Fibroblast of skin of left biceps (primary cell): ENCODE data around the gene THSD7B.
A peak's percentile ranks its signal among the peaks of the same experiment; 100 is the strongest.

ENCODE experiments used
- DNase-seq, 2 experiments: peaks; one replicate each; pipeline ENCODE4 v3.0.0-alpha.2; 2013; ENCODE audit warnings: low read depth in 2 of 2

Gene THSD7B

GRCh38 chr2:137367361-137367760, 602.0 kb downstream of the THSD7B start:
- DNase-seq = no peak

- no peak for DNase-seq
Observed at GRCh38 chr2:137369106-137369505, 603.8 kb downstream of the THSD7B start.

DNA sequence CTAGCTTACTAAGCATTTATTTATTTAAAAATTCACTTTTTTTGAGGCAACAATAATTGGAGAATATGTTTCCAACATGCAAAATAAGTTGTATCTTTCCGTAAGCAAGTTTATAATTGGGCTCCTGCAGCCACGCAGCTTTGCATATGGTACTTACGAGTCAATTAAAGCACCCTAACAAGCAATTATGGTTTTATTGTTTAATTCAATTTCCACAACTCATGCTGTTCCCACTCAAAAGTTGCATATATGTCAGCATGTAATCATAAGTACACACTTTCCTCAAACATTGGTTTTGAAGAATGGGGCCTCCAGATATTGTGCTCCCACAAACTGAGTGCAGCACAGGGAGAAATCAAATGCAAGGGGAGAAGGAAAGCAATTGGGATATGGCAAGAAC, 613.8 kb downstream of the THSD7B start:
- no peak for DNase-seq

GRCh38 chr2:137380610-137381009, 615.3 kb downstream of the THSD7B start:
- DNase-seq = no peak

GRCh38 chr2:137381731-137382130, 616.4 kb downstream of the THSD7B start:
- DNase-seq = no peak

- DNase-seq = no peak
Observed at GRCh38 chr2:137383391-137383790, 618.0 kb downstream of the THSD7B start.

DNA sequence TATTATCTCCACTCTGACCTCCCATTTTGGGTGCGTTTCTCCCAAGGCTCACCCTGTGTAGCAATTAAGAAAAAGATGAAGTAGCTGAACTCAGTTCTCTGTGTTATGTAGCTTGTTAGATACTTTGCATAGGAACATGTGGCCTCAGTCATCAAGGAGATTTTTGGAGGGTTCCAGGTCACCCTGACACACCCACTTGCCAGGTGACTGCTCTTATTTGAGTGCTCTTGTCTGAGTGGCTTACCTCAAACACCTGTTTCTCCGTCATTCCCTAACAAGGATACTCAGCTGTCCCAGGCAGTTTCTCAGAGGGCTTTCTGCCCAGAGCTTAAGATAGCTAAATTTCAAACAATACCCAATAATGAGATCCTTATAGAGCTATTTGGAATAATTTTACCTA, 621.7 kb downstream of the THSD7B start:
- no peak for DNase-seq

DNA sequence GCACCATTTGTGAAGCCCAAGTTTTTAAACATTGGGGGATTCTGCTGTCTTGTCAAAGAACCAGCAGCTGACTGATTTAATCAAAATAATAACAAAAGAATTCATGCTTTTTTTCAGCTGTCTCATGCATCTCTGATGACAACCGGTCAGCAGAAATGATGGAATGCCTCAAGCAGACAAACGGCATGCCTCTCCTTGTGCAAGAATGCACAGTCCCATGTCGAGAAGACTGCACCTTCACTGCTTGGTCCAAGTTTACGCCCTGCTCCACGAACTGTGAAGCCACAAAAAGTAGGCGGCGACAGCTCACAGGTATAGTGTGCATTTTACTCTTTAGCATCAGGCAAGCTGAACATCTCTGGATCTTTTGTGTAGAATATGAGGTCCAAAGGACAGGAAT, 640.2 kb downstream of the THSD7B start:
- DNase-seq = no peak

DNA sequence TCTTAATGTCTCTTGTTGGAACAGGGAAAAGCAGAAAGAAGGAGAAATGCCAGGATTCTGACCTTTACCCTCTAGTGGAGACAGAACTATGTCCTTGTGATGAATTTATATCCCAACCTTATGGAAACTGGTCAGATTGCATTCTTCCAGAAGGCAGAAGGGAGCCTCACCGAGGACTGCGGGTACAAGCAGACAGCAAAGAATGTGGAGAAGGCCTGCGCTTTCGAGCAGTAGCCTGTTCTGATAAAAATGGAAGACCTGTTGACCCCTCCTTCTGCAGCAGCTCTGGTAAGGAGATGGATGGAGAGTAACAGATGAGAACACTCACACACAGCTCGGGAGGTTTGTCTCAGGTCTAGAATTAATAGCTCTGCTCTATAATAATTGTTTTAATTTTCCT, 646.2 kb downstream of the THSD7B start:
- DNase-seq = no peak

- DNase-seq = no peak
Observed at GRCh38 chr2:137420744-137421143, 655.4 kb downstream of the THSD7B start.

DNA sequence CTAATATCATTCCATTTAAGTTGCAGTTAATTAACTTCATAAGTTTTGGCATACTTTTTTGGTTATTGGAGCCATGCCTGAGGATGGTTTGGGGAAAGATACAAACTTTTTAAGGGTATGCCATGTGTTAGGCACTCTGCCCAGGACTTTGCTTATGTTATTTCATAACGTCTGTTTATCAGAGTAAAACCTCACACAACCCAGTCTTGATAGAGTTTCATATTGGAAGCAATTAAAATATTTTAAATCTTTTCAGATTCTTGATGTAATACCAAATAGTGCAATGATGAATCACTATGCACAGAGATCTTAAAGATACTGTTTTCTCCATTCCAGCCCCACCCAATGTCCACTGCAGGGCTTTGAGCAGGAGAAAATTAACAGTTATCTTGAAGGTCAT, 669.8 kb downstream of the THSD7B start:
- DNase-seq = peak; percentile 81

GRCh38 chr2:137437386-137437785, 672.0 kb downstream of the THSD7B start:
- no peak for DNase-seq

- no peak for DNase-seq
Observed at GRCh38 chr2:137444970-137445369, 679.6 kb downstream of the THSD7B start.

- no peak for DNase-seq
Observed at GRCh38 chr2:137449454-137449853, 684.1 kb downstream of the THSD7B start.

DNA sequence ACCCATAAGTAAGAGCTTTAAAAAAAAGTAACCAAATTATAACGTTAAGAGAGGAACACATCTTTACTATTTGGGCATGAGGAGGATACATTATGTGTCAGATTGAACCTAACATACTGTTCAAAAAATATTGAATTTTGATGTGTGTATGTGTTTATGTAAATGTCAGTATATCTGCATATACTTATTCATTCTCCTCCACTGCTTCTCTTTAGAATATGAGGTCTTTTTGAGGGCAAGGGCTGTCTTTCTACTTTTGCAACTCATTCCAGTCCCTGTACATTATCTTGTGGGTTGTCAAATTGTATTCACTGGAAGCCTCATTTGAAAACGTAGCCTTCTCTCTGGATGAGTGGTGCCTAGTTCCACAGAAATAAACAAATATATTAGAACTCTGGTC, 689.5 kb downstream of the THSD7B start:
- no peak for DNase-seq

DNA sequence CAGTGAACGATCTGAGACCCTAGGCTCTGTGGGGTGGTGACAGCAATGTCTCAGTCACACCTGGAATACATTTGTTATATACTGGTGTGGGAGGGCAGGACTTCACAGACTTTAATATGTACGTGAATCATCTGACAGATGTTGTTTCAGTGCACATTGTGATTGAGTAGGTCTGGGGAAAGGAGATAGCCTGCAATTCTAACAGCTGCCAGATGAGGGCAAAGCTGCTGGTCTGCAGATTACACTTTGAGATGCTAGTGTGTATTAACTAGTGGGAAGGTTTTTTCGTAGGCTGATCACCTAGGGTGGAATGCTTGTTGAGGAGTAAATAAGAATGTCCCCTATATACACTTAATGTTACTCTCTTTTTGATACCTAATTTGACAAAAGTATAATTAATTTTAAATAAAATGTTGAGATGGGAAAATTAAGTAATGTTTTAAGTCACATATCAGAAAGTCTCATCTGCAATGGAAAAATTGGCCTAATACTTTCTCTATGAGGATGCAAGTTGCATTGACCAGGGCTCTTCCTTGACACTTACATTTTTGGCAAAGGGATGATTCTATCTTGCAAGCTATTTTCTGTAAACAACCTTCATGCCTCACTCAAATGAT, 702.0 kb downstream of the THSD7B start:
- no peak for DNase-seq

- no peak for DNase-seq
Observed at GRCh38 chr2:137493261-137493660, 727.9 kb downstream of the THSD7B start.

DNA sequence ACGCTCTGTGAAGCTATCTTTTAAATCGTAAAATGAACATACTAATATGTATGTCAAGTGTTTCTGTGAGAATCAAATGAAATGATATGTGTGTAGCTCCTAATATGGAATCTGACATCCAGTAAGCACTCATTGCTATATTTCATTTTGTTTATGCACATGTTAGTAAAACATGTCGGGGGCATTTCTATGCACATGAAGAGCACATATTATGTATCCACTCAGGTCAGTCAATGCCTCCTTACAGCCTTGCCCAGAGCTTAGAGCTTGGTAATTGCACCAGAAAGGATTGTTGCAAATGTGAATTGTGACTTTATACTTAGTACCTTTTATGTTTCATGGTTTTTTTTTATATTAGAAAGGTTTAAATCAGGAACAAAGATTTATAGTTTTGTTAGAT, 735.3 kb downstream of the THSD7B start:
- DNase-seq = no peak

DNA sequence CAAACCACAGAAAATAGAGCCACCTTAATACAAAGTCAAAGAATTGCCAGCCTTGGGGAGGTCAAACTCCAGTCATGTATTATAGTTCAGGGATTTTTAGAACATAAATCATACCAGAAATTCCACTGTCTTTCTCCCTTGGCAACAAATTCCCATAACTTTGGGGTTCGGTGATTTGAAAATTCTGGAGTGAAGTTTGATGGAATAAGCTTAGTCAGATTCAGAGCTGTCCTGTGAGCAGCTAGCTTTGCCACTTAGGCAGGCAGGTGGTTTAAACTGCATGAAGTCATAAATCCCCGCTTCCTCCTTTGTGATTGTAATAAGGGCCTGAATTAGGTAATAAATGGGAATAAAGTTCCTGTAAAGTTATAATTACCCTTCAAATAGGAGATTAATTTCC, 741.9 kb downstream of the THSD7B start:
- no peak for DNase-seq

GRCh38 chr2:137508739-137509384, 743.5 kb downstream of the THSD7B start:
- DNase-seq = no peak

GRCh38 chr2:137511526-137511925, 746.2 kb downstream of the THSD7B start:
- DNase-seq = no peak

- no peak for DNase-seq
Observed at GRCh38 chr2:137521653-137522619, 756.6 kb downstream of the THSD7B start.

DNA sequence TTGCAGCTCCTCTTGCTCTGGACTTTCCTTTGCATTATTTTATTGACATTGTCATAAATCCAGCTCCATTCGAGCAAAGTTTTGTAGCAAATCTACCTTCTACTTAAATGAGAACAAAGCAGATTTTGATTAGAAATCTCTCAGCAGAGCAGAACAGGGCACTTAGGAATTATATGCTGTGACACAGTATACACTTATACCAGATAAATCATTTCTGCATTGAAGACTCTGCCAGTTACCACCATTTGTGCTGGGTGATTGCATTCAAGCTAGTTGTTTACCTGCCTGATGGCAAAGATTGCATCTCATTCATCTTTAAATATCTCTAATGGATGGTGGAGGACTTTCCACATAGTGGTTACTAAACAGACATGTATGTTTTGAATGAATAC, 757.3 kb downstream of the THSD7B start:
- DNase-seq = no peak
